Neural progenitor cell (in vitro differentiated cells): ENCODE results near the gene ADAMTS18.

Experiments
- CTCF ChIP-seq: fragments of 200-600 bp; sonication (generic); IDR thresholded peaks from 2 replicates; pipeline ENCODE4 v1.5.1; 2017; ENCODE audit warnings: antibody characterized with exemption, mild to moderate bottlenecking
- EZH2 ChIP-seq: fragments of 200-600 bp; sonication (generic); IDR thresholded peaks from 2 replicates; pipeline ENCODE4 v1.6.1; 2017; ENCODE audit warnings: antibody characterized with exemption, mild to moderate bottlenecking, moderate library complexity
- EZH2phosphoT487 ChIP-seq: fragments of 200-600 bp; sonication (generic); IDR thresholded peaks from 2 replicates; pipeline ENCODE4 v1.6.1; 2017; ENCODE audit warnings: antibody characterized with exemption

- TF ChIP-seq EZH2: no peak
- no peak for TF ChIP-seq CTCF
- TF ChIP-seq EZH2phosphoT487: no peak
These were observed 4.3 kb upstream of the ADAMTS18 start for GRCh38 chr16:77439106-77439505.
